Measurements from ENCODE around the gene FRMD7.

- TF ChIP-seq CTCF (IDR thresholded peaks at IDR 0.05) (no peak), POLR2AphosphoS5 (IDR thresholded peaks at IDR 0.05) (no peak), EP300 (IDR thresholded peaks at IDR 0.05) (no peak), POLR2A (IDR thresholded peaks at IDR 0.05) (no peak)
Measured at GRCh38 chrX:132085786-132086185, 42.0 kb downstream of the FRMD7 start.

All from stomach (tissue), 4 donors.